ENCODE data around the gene TPK1.

TPK1 gene

GRCh38 chr7:144665689-144666381 is 170.0 kb downstream of the TPK1 start:
- H3K36me3 ChIP-seq (ENCODE audit: control insufficient read depth, insufficient read depth, low read length) = no peaks in the 10 kb centered on the region
- DNase-seq = no peak
- no peak overlapping the region for H3K4me3 ChIP-seq (ENCODE audit: low read length)
- no peak overlapping the region for H3K18ac ChIP-seq (ENCODE audit: low read length)
- H3K79me2 ChIP-seq (ENCODE audit: control insufficient read depth, insufficient read depth, low read length) = no peaks in the 10 kb centered on the region
- no peak overlapping the region for H4K8ac ChIP-seq (ENCODE audit: low read depth, low read length)
- H3K4me2 ChIP-seq (ENCODE audit: low read length) = no peak overlapping the region
- no peak overlapping the region for H3K56ac ChIP-seq (ENCODE audit: low read length)
- no CpG with 5 or more reads among the region's 2 CpGs for WGBS (ENCODE audit: extremely low coverage, insufficient coverage, low lambda C conversion rate)
- H3K79me1 ChIP-seq (ENCODE audit: low read length) = no peaks in the 10 kb centered on the region
- no peak overlapping the region for H3K23ac ChIP-seq (ENCODE audit: low read length)
- H2BK15ac ChIP-seq (replicated peaks; ENCODE audit: low read depth) = no peak overlapping the region
- H2BK120ac ChIP-seq (ENCODE audit: low read depth, low read length) = no peak overlapping the region
- H4K5ac ChIP-seq (ENCODE audit: low read length) = no peak overlapping the region
- H2BK5ac ChIP-seq (ENCODE audit: low read length) = no peak overlapping the region
- H2AK5ac ChIP-seq (ENCODE audit: low read length) = no peak overlapping the region
- H3K27me3 ChIP-seq (ENCODE audit: insufficient read depth, low read length, poor library complexity) = no peaks in the 10 kb centered on the region
- H3K9ac ChIP-seq (ENCODE audit: low read length) = no peak overlapping the region
- no peaks in the 10 kb centered on the region for H3K4me1 ChIP-seq (ENCODE audit: control insufficient read depth, low read depth, low read length)
- H3K27ac ChIP-seq (ENCODE audit: low read depth, low read length) = no peak overlapping the region
- no peak overlapping the region for H3K4ac ChIP-seq (ENCODE audit: low read depth, low read length)

- no peak overlapping the region for H3K9ac ChIP-seq (ENCODE audit: low read length)
- no peak overlapping the region for H2BK120ac ChIP-seq (ENCODE audit: low read depth, low read length)
- no peak overlapping the region for H4K5ac ChIP-seq (ENCODE audit: low read length)
- H3K4ac ChIP-seq (ENCODE audit: low read depth, low read length) = no peak overlapping the region
- H3K36me3 ChIP-seq (ENCODE audit: control insufficient read depth, insufficient read depth, low read length) = no peaks in the 10 kb centered on the region
- H3K79me2 ChIP-seq (ENCODE audit: control insufficient read depth, insufficient read depth, low read length) = no peaks in the 10 kb centered on the region
- peak; percentile 40 for DNase-seq
- H3K79me1 ChIP-seq (ENCODE audit: low read length) = no peaks in the 10 kb centered on the region
- WGBS (ENCODE audit: extremely low coverage, insufficient coverage, low lambda C conversion rate) = no CpG with 5 or more reads among the region's 9 CpGs
- no peak overlapping the region for H3K56ac ChIP-seq (ENCODE audit: low read length)
- H2BK5ac ChIP-seq (ENCODE audit: low read length) = no peak overlapping the region
- no peak overlapping the region for H2AK5ac ChIP-seq (ENCODE audit: low read length)
- no peaks in the 10 kb centered on the region for H3K4me1 ChIP-seq (ENCODE audit: control insufficient read depth, low read depth, low read length)
- H2BK15ac ChIP-seq (replicated peaks; ENCODE audit: low read depth) = no peak overlapping the region
- no peak overlapping the region for H3K27ac ChIP-seq (ENCODE audit: low read depth, low read length)
- H3K4me3 ChIP-seq (ENCODE audit: low read length) = no peak overlapping the region
- no peak overlapping the region for H4K8ac ChIP-seq (ENCODE audit: low read depth, low read length)
- H3K27me3 ChIP-seq (ENCODE audit: insufficient read depth, low read length, poor library complexity) = no peaks in the 10 kb centered on the region
- H3K23ac ChIP-seq (ENCODE audit: low read length) = no peak overlapping the region
- no peak overlapping the region for H3K4me2 ChIP-seq (ENCODE audit: low read length)
- no peak overlapping the region for H3K18ac ChIP-seq (ENCODE audit: low read length)
These were observed 176.6 kb downstream of the TPK1 start for GRCh38 chr7:144659211-144659610.

DNA sequence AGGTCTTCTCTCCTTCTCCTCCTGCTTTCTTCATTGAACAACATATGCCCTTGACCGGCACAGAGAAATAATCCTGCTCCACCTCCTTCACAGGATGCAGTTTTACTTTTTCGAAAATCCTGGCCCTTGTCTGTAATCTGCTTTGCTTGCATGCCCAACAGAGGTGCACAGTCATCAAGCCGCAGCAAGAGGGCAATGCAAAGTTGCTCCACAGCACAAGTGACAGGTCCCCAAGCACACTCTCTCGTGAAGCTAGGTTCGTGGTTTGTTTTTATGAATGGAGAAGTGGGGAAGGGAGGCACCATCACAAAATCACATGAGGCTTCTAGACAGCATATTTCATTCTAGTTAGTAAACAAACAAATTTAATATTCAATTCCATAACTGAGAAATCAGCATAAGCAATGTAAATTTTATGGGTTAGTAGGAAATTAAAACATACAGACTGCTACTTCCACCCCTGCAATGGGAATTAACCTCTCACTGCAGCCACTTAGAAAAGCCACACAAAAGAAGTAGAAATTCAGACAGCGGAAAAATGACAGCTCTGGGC is 178.8 kb downstream of the TPK1 start:
- Histone ChIP-seq H2AK5ac (ENCODE audit: low read length) (no peak overlapping the region), H3K18ac (ENCODE audit: low read length) (no peak overlapping the region), H3K27me3 (ENCODE audit: insufficient read depth, low read length, poor library complexity) (no peaks in the 10 kb centered on the region), H4K8ac (ENCODE audit: low read depth, low read length) (no peak overlapping the region), H2BK5ac (ENCODE audit: low read length) (no peak overlapping the region), H3K36me3 (ENCODE audit: control insufficient read depth, insufficient read depth, low read length) (no peaks in the 10 kb centered on the region), H3K56ac (ENCODE audit: low read length) (no peak overlapping the region), H3K9ac (ENCODE audit: low read length) (no peak overlapping the region), H3K23ac (ENCODE audit: low read length) (no peak overlapping the region), H3K4me3 (ENCODE audit: low read length) (no peak overlapping the region), H3K27ac (ENCODE audit: low read depth, low read length) (no peak overlapping the region), H3K4me2 (ENCODE audit: low read length) (no peak overlapping the region), H2BK15ac (replicated peaks; ENCODE audit: low read depth) (no peak overlapping the region), H3K79me2 (ENCODE audit: control insufficient read depth, insufficient read depth, low read length) (no peaks in the 10 kb centered on the region), H3K79me1 (ENCODE audit: low read length) (no peaks in the 10 kb centered on the region), H3K4ac (ENCODE audit: low read depth, low read length) (no peak overlapping the region), H3K4me1 (ENCODE audit: control insufficient read depth, low read depth, low read length) (no peaks in the 10 kb centered on the region), H2BK120ac (ENCODE audit: low read depth, low read length) (no peak overlapping the region), H4K5ac (ENCODE audit: low read length) (no peak overlapping the region)
- DNase-seq = peak; percentile 49
- WGBS (ENCODE audit: extremely low coverage, insufficient coverage, low lambda C conversion rate) = no CpG with 5 or more reads among the region's 6 CpGs

GRCh38 chr7:144653449-144653848 is 182.4 kb downstream of the TPK1 start:
- no peaks in the 10 kb centered on the region for H3K4me1 ChIP-seq (ENCODE audit: control insufficient read depth, low read depth, low read length)
- H3K4me3 ChIP-seq (ENCODE audit: low read length) = no peak overlapping the region
- no peak overlapping the region for H4K8ac ChIP-seq (ENCODE audit: low read depth, low read length)
- no peak overlapping the region for H2BK5ac ChIP-seq (ENCODE audit: low read length)
- H3K4ac ChIP-seq (ENCODE audit: low read depth, low read length) = no peak overlapping the region
- no peak overlapping the region for H3K18ac ChIP-seq (ENCODE audit: low read length)
- no peak overlapping the region for H3K56ac ChIP-seq (ENCODE audit: low read length)
- H3K27me3 ChIP-seq (ENCODE audit: insufficient read depth, low read length, poor library complexity) = no peaks in the 10 kb centered on the region
- no peak overlapping the region for H3K9ac ChIP-seq (ENCODE audit: low read length)
- H4K5ac ChIP-seq (ENCODE audit: low read length) = no peak overlapping the region
- H2BK120ac ChIP-seq (ENCODE audit: low read depth, low read length) = no peak overlapping the region
- H3K79me1 ChIP-seq (ENCODE audit: low read length) = no peaks in the 10 kb centered on the region
- no CpG with 5 or more reads among the region's 5 CpGs for WGBS (ENCODE audit: extremely low coverage, insufficient coverage, low lambda C conversion rate)
- no peaks in the 10 kb centered on the region for H3K36me3 ChIP-seq (ENCODE audit: control insufficient read depth, insufficient read depth, low read length)
- H3K27ac ChIP-seq (ENCODE audit: low read depth, low read length) = no peak overlapping the region
- H3K23ac ChIP-seq (ENCODE audit: low read length) = no peak overlapping the region
- H3K79me2 ChIP-seq (ENCODE audit: control insufficient read depth, insufficient read depth, low read length) = no peaks in the 10 kb centered on the region
- DNase-seq = no peak
- no peak overlapping the region for H2BK15ac ChIP-seq (replicated peaks; ENCODE audit: low read depth)
- H3K4me2 ChIP-seq (ENCODE audit: low read length) = no peak overlapping the region
- H2AK5ac ChIP-seq (ENCODE audit: low read length) = no peak overlapping the region

DNA sequence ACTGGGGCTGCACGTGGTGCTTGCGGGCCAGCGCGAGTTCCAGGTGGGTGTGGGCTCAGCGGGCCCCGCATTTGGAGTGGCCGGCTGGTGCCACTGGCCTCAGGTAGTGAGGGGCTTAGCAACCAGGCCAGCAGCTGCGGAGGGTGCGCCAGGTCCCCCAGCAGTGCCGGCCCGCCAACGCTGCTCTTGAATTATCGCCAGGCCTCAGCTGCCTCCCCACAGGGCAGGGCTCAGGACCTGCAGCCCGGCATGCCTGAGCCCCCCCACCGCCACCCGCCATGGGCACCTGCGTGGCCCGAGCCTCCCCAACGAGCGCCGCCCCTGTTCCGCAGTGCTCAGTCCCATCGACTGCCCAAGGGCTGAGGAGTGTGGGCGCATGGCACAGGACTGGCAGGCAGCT is 185.4 kb downstream of the TPK1 start:
- Histone ChIP-seq H2BK15ac (replicated peaks; ENCODE audit: low read depth) (no peak overlapping the region), H4K5ac (ENCODE audit: low read length) (no peak overlapping the region), H3K23ac (ENCODE audit: low read length) (no peak overlapping the region), H2BK5ac (ENCODE audit: low read length) (no peak overlapping the region), H3K4ac (ENCODE audit: low read depth, low read length) (no peak overlapping the region), H3K4me3 (ENCODE audit: low read length) (no peak overlapping the region), H3K79me1 (ENCODE audit: low read length) (no peaks in the 10 kb centered on the region), H3K36me3 (ENCODE audit: control insufficient read depth, insufficient read depth, low read length) (no peaks in the 10 kb centered on the region), H3K27me3 (ENCODE audit: insufficient read depth, low read length, poor library complexity) (no peaks in the 10 kb centered on the region), H3K56ac (ENCODE audit: low read length) (no peak overlapping the region), H3K4me1 (ENCODE audit: control insufficient read depth, low read depth, low read length) (no peaks in the 10 kb centered on the region), H2AK5ac (ENCODE audit: low read length) (no peak overlapping the region), H2BK120ac (ENCODE audit: low read depth, low read length) (no peak overlapping the region), H3K9ac (ENCODE audit: low read length) (no peak overlapping the region), H4K8ac (ENCODE audit: low read depth, low read length) (no peak overlapping the region), H3K18ac (ENCODE audit: low read length) (no peak overlapping the region), H3K79me2 (ENCODE audit: control insufficient read depth, insufficient read depth, low read length) (no peaks in the 10 kb centered on the region), H3K27ac (ENCODE audit: low read depth, low read length) (no peak overlapping the region), H3K4me2 (ENCODE audit: low read length) (no peak overlapping the region)
- no peak for DNase-seq
- no CpG with 5 or more reads among the region's 24 CpGs for WGBS (ENCODE audit: extremely low coverage, insufficient coverage, low lambda C conversion rate)

DNA sequence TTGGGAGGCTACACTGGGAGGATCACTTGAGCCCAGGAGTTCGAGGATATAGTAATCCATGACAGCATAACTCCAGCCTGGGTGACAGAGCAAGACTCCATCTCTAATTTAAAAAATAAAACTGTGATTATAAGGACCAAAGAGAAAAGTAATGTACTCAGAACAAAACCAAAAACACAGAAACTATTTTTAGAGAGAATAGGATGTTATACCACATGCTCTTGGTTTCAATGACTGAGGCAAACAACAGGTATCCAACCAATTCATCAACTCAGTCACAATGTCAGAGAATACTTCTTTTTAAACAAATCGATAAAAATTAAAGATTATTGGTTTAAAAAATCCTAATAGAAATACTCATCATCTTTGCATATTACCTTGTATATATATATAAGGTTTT is 186.7 kb downstream of the TPK1 start:
- WGBS (ENCODE audit: extremely low coverage, insufficient coverage, low lambda C conversion rate) = no CpG with 5 or more reads among the region's 2 CpGs
- Histone ChIP-seq H3K4me3 (ENCODE audit: low read length) (no peak overlapping the region), H4K5ac (ENCODE audit: low read length) (no peak overlapping the region), H2BK15ac (replicated peaks; ENCODE audit: low read depth) (no peak overlapping the region), H2AK5ac (ENCODE audit: low read length) (no peak overlapping the region), H3K79me1 (ENCODE audit: low read length) (no peaks in the 10 kb centered on the region), H3K4me1 (ENCODE audit: control insufficient read depth, low read depth, low read length) (no peaks in the 10 kb centered on the region), H3K56ac (ENCODE audit: low read length) (no peak overlapping the region), H3K18ac (ENCODE audit: low read length) (no peak overlapping the region), H2BK5ac (ENCODE audit: low read length) (no peak overlapping the region), H3K79me2 (ENCODE audit: control insufficient read depth, insufficient read depth, low read length) (no peaks in the 10 kb centered on the region), H3K27me3 (ENCODE audit: insufficient read depth, low read length, poor library complexity) (no peaks in the 10 kb centered on the region), H3K9ac (ENCODE audit: low read length) (no peak overlapping the region), H3K36me3 (ENCODE audit: control insufficient read depth, insufficient read depth, low read length) (no peaks in the 10 kb centered on the region), H3K4me2 (ENCODE audit: low read length) (no peak overlapping the region), H3K23ac (ENCODE audit: low read length) (no peak overlapping the region), H4K8ac (ENCODE audit: low read depth, low read length) (no peak overlapping the region), H2BK120ac (ENCODE audit: low read depth, low read length) (no peak overlapping the region), H3K27ac (ENCODE audit: low read depth, low read length) (no peak overlapping the region), H3K4ac (ENCODE audit: low read depth, low read length) (no peak overlapping the region)
- no peak for DNase-seq

Measured in mesendoderm (in vitro differentiated cells).